Urinary bladder (tissue), 4 donors: ENCODE data around the gene DNMT1. TPM values are rescaled to one million over a fixed set of nuclear protein-coding genes. Genes with fewer than 3 reads are reported as not detected.
"Not testable (repeated sequence)": the region's sequence is repeated elsewhere in the genome, so short reads cannot be mapped to it uniquely, and the experiment has no call there.

ENCODE experiments used
- DNase-seq: peaks from one replicate; pipeline ENCODE4 v3.0.0-alpha.2; 2015; ENCODE audit errors: extremely low spot score
- H3K27ac ChIP-seq: one replicate; pipeline ENCODE4 v1.5.1; 2013; ENCODE audit warnings: low read depth, mild to moderate bottlenecking, moderate library complexity
- H3K36me3 ChIP-seq: one replicate; pipeline ENCODE4 v1.6.1; 2013; ENCODE audit warnings: mild to moderate bottlenecking, moderate library complexity; ENCODE audit not compliant: insufficient read depth
- H3K4me1 ChIP-seq: one replicate; pipeline ENCODE4 v1.6.1; 2013; ENCODE audit warnings: mild to moderate bottlenecking, moderate library complexity; ENCODE audit not compliant: insufficient read depth
- H3K4me3 ChIP-seq: one replicate; pipeline ENCODE4 v1.5.1; 2013; ENCODE audit warnings: low read depth, low read length
- WGBS: extraction: QIAGEN DNeasy Blood & Tissue Kit; methylation state at CpG from one replicate; pipeline ENCODE4 v1.1.7; 2013; 5-methylcytosine and 5-hydroxymethylcytosine counted together
- polyA plus RNA-seq: library from polyadenylated mRNA; stranded (reverse); fragments of 200-250 nt; gene quantifications from one replicate; pipeline ENCODE4 v1.2.3, GENCODE V29; 2013
- total RNA-seq: library from RNA; depleted of rRNA; stranded (reverse); fragments of >200 nt; gene quantifications from one replicate; pipeline ENCODE4 v1.2.3, GENCODE V29; 2014
- donor health status: healthy with polysubstance abuse.
- donor health status: healthy.

Gene DNMT1
- total and polyA plus RNA-seq, 2 donors: 32.5 to 35.5 TPM

DNA sequence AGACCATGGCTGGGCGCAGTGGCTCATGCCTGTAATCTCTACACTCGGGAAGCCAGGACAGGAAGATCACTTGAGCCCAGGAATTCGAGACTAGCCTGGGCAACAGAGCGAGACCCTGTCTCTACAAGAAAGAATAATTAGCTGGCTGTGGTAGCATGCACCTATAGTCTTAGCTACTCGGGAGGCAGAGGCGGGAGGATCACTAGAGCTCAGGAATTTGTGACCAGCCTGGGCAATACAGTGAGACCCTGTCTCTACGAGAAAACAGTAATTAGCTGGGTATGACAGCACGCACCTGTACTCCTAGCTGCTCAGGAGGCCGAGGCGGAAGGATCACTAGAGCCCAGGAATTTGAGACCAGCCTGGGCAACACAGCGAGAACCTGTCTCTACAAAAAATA lies 7.4 kb downstream of the DNMT1 start:
- Histone ChIP-seq H3K27ac (no peak overlapping the region), H3K4me3 (no peak overlapping the region), H3K36me3 (no peaks in the 10 kb centered on the region), H3K4me1 (no peaks in the 10 kb centered on the region)
- WGBS: 92% methylated on average over 11 of the region's 11 CpGs
- DNase-seq: no peak

DNA sequence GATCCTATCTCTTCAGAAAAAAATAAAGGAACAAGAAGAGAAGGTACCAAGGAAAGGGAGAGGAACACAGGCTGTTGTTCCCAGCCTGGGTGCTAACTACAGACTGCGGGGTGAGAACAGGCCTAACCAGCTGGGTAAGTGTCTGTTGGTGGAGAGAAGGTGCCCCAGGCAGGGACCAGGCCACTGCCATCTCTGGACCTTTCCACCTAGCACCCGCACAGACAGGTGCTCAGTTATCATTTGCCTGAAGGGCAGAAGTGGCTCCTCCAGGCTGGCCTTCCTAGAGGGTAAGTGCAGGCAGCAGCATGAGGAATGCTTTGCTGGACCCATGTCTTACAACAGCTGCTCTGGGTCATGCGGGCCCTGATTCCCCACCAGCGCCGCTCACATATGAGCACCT lies 10.1 kb downstream of the DNMT1 start:
- H3K36me3 ChIP-seq: no peaks in the 10 kb centered on the region
- no peak overlapping the region for H3K27ac ChIP-seq
- DNase-seq: no peak
- H3K4me3 ChIP-seq: no peak overlapping the region
- no peaks in the 10 kb centered on the region for H3K4me1 ChIP-seq
- WGBS: 91% methylated on average over 5 of the region's 5 CpGs

GRCh38 chr19:10183926-10184325 lies 10.8 kb downstream of the DNMT1 start:
- 86% methylated on average over 3 of the region's 3 CpGs for WGBS
- no peak for DNase-seq
- Histone ChIP-seq H3K36me3 (peaks cover 2% of the 10 kb centered on the region), H3K4me3 (no peak overlapping the region), H3K27ac (no peak overlapping the region), H3K4me1 (no peaks in the 10 kb centered on the region)

- no peak for DNase-seq
- Histone ChIP-seq H3K36me3 (peaks cover 2% of the 10 kb centered on the region), H3K4me3 (no peak overlapping the region), H3K4me1 (no peaks in the 10 kb centered on the region), H3K27ac (no peak overlapping the region)
- 88% methylated on average over 10 of the region's 10 CpGs for WGBS
These were observed 11.9 kb downstream of the DNMT1 start for GRCh38 chr19:10182847-10183246.

DNA sequence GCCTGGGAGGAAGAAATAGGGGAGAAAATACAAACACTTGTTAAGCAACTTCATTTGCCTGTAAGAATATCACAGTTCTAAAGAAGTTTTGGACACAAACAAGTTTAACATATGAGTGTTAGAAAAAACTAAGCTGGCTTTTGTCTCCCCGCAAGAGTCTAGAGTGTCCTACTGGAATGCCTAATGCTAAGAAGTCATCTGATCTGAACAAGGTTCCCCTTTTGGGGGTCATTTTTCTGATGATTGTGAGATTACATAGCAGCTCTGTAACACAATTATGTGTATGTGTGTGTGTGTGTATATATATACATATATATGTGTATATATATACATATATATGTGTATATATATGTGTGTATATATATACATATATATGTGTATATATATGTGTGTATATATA lies 12.7 kb downstream of the DNMT1 start:
- Histone ChIP-seq H3K27ac (no peak overlapping the region), H3K4me1 (no peaks in the 10 kb centered on the region), H3K4me3 (no peak overlapping the region), H3K36me3 (peaks cover 2% of the 10 kb centered on the region)
- WGBS: 90% methylated on average over 1 of the region's 1 CpG
- no peak for DNase-seq

DNA sequence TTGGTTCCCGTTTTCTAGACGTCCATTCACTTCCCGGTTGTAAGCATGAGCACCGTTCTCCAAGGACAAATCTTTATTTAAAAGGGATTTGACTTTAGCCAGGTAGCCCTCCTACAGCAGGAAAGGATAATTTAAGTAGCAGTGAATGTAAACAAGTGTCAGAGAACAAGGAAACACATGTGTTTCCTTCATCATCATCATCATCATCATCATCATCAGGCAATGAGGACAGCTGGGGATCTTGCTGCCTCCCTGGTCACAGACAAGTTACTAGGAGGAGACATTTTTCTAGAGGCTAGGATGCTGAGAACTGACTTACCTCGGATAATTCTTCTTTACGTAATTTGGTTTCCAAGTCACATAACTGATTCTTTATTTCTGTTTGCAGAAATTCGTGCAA lies 14.3 kb downstream of the DNMT1 start:
- 87% methylated on average over 7 of the region's 7 CpGs for WGBS
- Histone ChIP-seq H3K4me1 (no peaks in the 10 kb centered on the region), H3K36me3 (peaks cover 2% of the 10 kb centered on the region), H3K27ac (no peak overlapping the region), H3K4me3 (no peak overlapping the region)
- DNase-seq: no peak

- DNase-seq, H3K27ac ChIP-seq, H3K4me1 ChIP-seq, H3K36me3 ChIP-seq, H3K4me3 ChIP-seq: not testable (repeated sequence)
- WGBS: 97% methylated on average over 6 of the region's 6 CpGs
These were observed 14.7 kb downstream of the DNMT1 start for GRCh38 chr19:10180024-10180423.

- 86% methylated on average over 9 of the region's 9 CpGs for WGBS
- H3K36me3 ChIP-seq: peaks cover 4% of the 10 kb centered on the region
- DNase-seq: no peak
These were observed 21.2 kb downstream of the DNMT1 start for GRCh38 chr19:10173527-10173926.

DNA sequence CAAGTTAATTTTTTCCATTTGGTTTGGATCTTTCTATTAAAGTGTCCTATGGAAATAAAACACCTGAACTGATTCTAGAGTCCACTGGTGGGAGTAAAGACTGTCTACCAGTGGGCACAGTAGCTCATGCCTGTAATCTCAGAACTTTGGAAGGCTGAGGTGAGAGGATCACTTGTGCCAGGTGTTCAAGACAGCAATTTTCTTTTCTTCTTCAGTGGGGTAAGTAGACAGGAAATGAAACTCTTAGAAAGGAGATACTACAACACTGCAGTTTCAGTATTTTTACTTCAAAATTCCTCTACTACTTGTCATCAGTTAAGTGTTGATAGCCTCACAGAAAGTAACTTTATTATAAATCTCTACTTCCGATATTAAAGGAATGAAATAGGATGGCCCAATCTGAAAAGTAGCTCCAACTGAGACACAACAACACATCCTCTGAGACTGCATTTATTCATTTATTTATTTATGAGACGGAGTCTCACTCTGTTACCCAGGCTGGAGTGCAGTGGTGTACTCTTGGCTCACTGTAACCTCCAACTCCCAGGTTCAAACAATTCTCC lies 26.3 kb downstream of the DNMT1 start:
- Histone ChIP-seq H3K4me1 (no peaks in the 10 kb centered on the region), H3K27ac (no peak overlapping the region), H3K36me3 (peaks cover 7% of the 10 kb centered on the region), H3K4me3 (no peak overlapping the region)
- DNase-seq: no peak
- WGBS: 88% methylated on average over 2 of the region's 2 CpGs

More at GRCh38 chr19:10173527-10173926, 21.2 kb downstream of the DNMT1 start:
- Histone ChIP-seq H3K4me3 (no peak overlapping the region), H3K4me1 (no peaks in the 10 kb centered on the region), H3K27ac (no peak overlapping the region)

- H3K4me1 ChIP-seq: no peaks in the 10 kb centered on the region
- no peak overlapping the region for H3K4me3 ChIP-seq
- H3K36me3 ChIP-seq: peaks cover 3% of the 10 kb centered on the region
- no peak overlapping the region for H3K27ac ChIP-seq
- DNase-seq: no peak
- WGBS: 91% methylated on average over 6 of the region's 6 CpGs
These were observed 27.3 kb downstream of the DNMT1 start for GRCh38 chr19:10167459-10167858.

- H3K4me3 ChIP-seq, H3K36me3 ChIP-seq, DNase-seq, H3K4me1 ChIP-seq, H3K27ac ChIP-seq: not testable (repeated sequence)
- 91% methylated on average over 10 of the region's 10 CpGs for WGBS
These were observed 28.3 kb downstream of the DNMT1 start for GRCh38 chr19:10166501-10166900.

- Histone ChIP-seq H3K36me3 (peaks cover 5% of the 10 kb centered on the region), H3K4me1 (no peaks in the 10 kb centered on the region), H3K4me3 (no peak overlapping the region), H3K27ac (no peak overlapping the region)
- no peak for DNase-seq
- 88% methylated on average over 5 of the region's 5 CpGs for whole genome bisulfite sequencing
These were observed 28.7 kb downstream of the DNMT1 start for GRCh38 chr19:10166046-10166445.

DNA sequence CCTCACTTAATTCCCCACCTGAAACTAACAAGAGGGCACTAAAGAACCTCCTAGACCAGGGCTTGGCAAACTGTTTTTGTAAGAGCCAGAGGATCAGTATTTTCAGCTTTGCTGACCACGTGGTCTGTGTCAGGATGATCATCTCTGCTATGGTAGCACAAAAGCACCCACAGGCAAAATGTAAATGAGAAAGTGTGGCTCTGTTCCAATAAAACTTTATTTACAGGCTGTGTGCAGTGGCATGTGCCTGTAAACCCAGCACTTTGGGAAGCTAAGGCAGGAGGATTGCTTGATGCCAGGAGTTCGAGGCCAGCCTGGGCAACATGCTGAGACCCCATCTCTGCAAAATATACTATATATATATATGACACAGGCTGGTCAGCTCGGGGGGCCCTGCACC lies 31.2 kb downstream of the DNMT1 start:
- 92% methylated on average over 3 of the region's 3 CpGs for WGBS

GRCh38 chr19:10159610-10160009 lies 35.1 kb downstream of the DNMT1 start:
- no peak overlapping the region for H3K27ac ChIP-seq
- no peak for DNase-seq
- H3K36me3 ChIP-seq: peaks cover 13% of the 10 kb centered on the region
- H3K4me1 ChIP-seq: no peaks in the 10 kb centered on the region
- no peak overlapping the region for H3K4me3 ChIP-seq
- WGBS: 92% methylated on average over 16 of the region's 16 CpGs

More for the DNA sequence above, 31.2 kb downstream of the DNMT1 start:
- Histone ChIP-seq H3K36me3 (peaks cover 12% of the 10 kb centered on the region), H3K4me1 (no peaks in the 10 kb centered on the region), H3K27ac (no peak overlapping the region), H3K4me3 (no peak overlapping the region)
- DNase-seq: no peak

DNA sequence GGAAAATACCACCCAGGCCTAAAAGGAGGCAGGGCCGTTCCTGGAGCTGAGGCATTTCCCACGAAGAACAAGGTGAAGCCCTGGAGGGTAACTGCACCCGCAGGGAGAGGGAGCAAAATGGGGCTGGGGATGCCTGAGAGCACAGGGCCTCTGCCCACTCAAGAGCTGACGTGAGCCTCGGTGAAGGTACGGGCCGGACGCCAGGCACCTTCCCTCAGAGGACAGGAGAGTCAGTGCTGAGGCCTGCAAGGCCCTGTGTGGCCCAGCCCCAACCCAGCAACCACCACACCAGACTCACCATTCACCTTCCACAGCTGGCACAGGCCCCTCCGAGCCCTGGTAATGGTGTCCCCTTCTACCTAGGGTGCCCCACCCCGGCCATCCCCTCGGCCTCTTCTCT lies 36.3 kb downstream of the DNMT1 start:
- 93% methylated on average over 11 of the region's 11 CpGs for WGBS
- Histone ChIP-seq H3K27ac (no peak overlapping the region), H3K4me3 (no peak overlapping the region), H3K4me1 (no peaks in the 10 kb centered on the region), H3K36me3 (peaks cover 16% of the 10 kb centered on the region)
- no peak for DNase-seq
